Epidermal melanocyte (primary cell): ENCODE measurements around the gene C20orf144.

Experiments
- DNase-seq: peaks from one replicate; pipeline ENCODE4 v3.0.0; 2011; ENCODE audit warnings: low spot score; ENCODE audit not compliant: insufficient read length

C20orf144 gene

GRCh38 chr20:33676121-33676520, 14.0 kb downstream of the C20orf144 start:
- no peak for DNase-seq

GRCh38 chr20:33676652-33677645, 14.8 kb downstream of the C20orf144 start:
- no peak for DNase-seq

GRCh38 chr20:33677991-33678702, 16.0 kb downstream of the C20orf144 start:
- no peak for DNase-seq

GRCh38 chr20:33679758-33680485, 17.8 kb downstream of the C20orf144 start:
- peak; percentile 7 for DNase-seq

GRCh38 chr20:33680686-33681085, 18.6 kb downstream of the C20orf144 start:
- no peak for DNase-seq

- no peak for DNase-seq
These were observed 19.2 kb downstream of the C20orf144 start for GRCh38 chr20:33681288-33681687.

- no peak for DNase-seq
These were observed 19.7 kb downstream of the C20orf144 start for GRCh38 chr20:33681728-33682353.

- peak; percentile 11 for DNase-seq
These were observed 22.6 kb downstream of the C20orf144 start for GRCh38 chr20:33684533-33685327.

GRCh38 chr20:33685328-33686099, 23.4 kb downstream of the C20orf144 start:
- DNase-seq: peak; percentile 5

- peak; percentile 97 for DNase-seq
These were observed 24.2 kb downstream of the C20orf144 start, which contains the start of gene E2F1 for GRCh38 chr20:33686100-33686983. Gene E2F1 (minus strand): TSS chr20:33686385. CDS start chr20:33686264, 121 bp downstream.

- no peak for DNase-seq
These were observed 24.8 kb downstream of the C20orf144 start for GRCh38 chr20:33686984-33687366.

- DNase-seq: no peak
These were observed 25.3 kb downstream of the C20orf144 start for GRCh38 chr20:33687370-33687915.

- no peak for DNase-seq
These were observed 26.1 kb downstream of the C20orf144 start for GRCh38 chr20:33687993-33688937.

GRCh38 chr20:33688938-33689424, 26.9 kb downstream of the C20orf144 start:
- DNase-seq: no peak

- DNase-seq: no peak
These were observed 27.4 kb downstream of the C20orf144 start for GRCh38 chr20:33689493-33689892.

GRCh38 chr20:33689973-33690372, 27.8 kb downstream of the C20orf144 start:
- no peak for DNase-seq

GRCh38 chr20:33693289-33693688, 31.2 kb downstream of the C20orf144 start:
- no peak for DNase-seq
